Ureter (tissue), 1 donor: ENCODE results near the gene MVD. TPM values are rescaled to one million over a fixed set of nuclear protein-coding genes. Genes with fewer than 3 reads are reported as not detected.
"Not testable (repeated sequence)": the region's sequence is repeated elsewhere in the genome, so short reads cannot be mapped to it uniquely, and the experiment has no call there.

Source experiments
- DNase-seq: peaks from one replicate; pipeline ENCODE4 v3.0.0-alpha.2; 2020; ENCODE audit warnings: low spot score
- total RNA-seq: library from RNA; stranded (reverse); gene quantifications from one replicate; pipeline ENCODE4 v1.2.4, GENCODE V29; 2023
- donor health status: DM: yes; HTN: yes; CAD: no.

Gene MVD
- total RNA-seq, 1 donor from 2014 or later = 43.9 TPM

- no peak for DNase-seq
Observed at GRCh38 chr16:88626646-88627045, 36.2 kb downstream of the MVD start.

DNA sequence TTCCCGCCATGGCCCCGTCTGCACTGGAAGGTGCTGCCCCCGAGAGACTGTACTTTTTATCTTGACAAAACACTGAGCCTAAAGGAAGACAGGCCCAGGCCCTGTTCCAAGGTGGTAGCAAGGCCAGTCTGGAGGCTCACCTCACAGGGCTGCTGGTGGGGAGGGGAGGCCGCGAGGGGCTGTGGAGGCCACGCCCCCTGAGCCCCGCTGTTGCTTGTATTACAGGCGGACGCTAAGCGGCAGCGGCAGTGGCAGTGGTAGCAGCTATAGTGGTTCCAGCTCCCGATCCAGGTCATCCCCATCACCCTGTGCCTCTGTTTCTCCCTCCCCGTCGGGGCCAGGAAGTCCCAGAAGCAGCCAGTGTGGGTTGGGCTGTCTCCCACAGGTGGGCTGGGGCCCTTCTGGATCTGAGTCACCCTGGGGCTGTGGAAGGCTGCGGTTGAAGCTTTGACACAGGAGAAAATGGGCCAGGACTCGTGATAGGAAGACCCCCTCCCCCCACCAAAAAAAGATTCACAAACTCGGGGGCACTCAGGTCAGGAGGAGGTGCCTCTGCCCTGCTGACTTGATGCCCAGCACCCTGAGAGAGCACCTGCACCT lies 37.8 kb downstream of the MVD start:
- DNase-seq = no peak

GRCh38 chr16:88624481-88624880 lies 38.4 kb downstream of the MVD start:
- no peak for DNase-seq

GRCh38 chr16:88623858-88624257 lies 39.0 kb downstream of the MVD start:
- no peak for DNase-seq

DNA sequence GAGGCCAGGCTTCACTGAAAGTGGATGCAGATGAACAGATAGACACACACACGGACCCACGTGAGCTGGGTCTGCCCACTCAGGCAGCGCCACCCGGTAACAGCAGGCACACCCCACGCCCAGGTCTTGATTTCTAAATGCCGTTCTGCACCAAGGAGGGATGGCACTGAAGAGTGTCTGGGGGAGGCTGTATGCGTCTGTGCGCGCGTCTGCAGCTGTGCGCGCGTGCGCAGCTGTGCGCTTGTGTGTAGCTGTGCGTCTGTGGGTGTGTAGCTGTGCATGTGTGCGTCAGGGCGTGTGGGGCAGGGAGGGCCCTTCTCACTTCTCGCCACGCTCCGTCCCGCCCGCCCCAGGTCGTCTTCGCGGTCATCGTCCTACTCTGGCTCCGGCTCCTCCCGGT lies 40.0 kb downstream of the MVD start:
- no peak for DNase-seq

- no peak for DNase-seq
Observed at GRCh38 chr16:88622125-88622524, 40.8 kb downstream of the MVD start.

- DNase-seq = no peak
Observed at GRCh38 chr16:88619859-88620815, 42.8 kb downstream of the MVD start.

- DNase-seq = no peak
Observed at GRCh38 chr16:88618956-88619667, 43.8 kb downstream of the MVD start.

- DNase-seq = no peak
Observed at GRCh38 chr16:88618182-88618955, 44.5 kb downstream of the MVD start.

GRCh38 chr16:88617268-88618031 lies 45.4 kb downstream of the MVD start:
- DNase-seq = no peak

DNA sequence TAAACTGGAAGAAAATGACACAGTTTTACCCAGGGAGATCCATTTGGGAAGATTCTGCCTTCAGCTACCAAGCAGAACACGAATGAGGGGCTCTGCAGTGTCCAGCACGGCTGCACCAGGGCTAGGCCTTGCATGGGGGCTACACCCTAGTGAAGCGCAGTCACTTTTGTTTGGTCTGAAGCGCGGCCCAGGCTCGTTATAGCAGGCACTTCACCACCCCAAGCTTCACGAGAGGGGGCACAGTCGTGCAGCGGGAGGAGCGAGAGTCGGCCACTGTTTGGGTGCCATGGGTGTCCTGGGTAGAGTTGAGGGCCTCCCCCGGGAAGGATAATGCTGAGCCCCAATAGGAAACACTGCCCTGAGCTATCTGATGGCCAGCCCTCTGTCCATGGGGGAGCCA lies 46.2 kb downstream of the MVD start:
- no peak for DNase-seq

- DNase-seq = peak; percentile 73
Observed at GRCh38 chr16:88616320-88616719, 46.6 kb downstream of the MVD start.

DNA sequence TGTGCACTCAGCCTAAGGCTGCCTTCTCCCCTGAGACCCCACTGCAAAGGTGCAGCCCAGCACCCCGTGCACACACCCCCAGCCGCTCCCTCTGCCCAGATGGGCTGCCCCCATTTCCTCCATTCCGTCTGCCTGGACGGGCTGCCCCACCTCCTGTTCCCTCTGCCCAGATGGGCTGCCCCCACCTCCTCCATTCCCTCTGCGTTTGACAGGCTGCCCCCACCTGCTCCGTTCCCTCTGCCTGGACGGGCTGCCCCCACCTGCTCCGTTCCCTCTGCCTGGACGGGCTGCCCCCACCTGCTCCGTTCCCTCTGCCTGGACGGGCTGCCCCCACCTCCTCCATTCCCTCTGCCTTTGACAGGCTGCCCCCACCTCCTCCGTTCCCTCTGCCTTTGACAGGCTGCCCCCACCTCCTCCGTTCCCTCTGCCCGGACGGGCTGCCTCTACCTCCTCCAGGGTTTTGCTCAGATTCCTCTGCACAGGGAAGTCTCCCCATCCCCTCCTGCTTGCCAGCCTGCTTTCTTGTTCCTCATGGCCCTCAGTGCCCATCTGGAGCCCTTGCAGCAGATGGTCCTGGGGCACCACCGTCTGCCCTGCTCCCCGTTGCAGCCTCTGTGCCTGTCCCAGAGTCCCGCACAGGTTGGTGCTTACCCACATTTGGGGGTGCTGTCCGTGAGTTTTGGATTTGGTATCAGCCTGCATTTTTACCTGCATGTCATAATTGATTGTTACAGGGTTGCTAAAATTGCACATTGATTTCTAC lies 47.9 kb downstream of the MVD start:
- no peak for DNase-seq

GRCh38 chr16:88613911-88614817 lies 48.7 kb downstream of the MVD start:
- DNase-seq = no peak

DNA sequence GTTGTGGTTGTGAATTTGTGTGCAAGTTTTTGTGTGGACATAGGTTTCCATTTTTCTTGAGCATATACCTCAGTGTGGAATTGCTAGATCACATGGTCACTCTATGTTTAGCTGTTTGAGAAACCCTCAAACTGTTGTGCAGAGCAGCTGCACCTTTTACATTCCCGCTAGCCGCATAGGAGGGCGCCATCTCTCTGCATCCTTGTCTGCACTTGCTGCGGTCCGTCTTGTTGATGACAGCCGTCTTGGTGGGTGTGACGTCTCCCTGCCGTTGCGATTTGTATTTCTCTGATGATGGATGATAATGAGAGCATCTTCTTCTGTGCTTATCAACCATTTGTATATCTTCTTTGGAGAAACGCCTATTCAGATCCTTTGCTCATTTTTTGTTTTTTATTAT lies 49.6 kb downstream of the MVD start:
- DNase-seq = no peak

- no peak for DNase-seq
Observed at GRCh38 chr16:88610909-88611812, 51.7 kb downstream of the MVD start.

- DNase-seq = no peak
Observed at GRCh38 chr16:88610080-88610479, 52.8 kb downstream of the MVD start.

DNA sequence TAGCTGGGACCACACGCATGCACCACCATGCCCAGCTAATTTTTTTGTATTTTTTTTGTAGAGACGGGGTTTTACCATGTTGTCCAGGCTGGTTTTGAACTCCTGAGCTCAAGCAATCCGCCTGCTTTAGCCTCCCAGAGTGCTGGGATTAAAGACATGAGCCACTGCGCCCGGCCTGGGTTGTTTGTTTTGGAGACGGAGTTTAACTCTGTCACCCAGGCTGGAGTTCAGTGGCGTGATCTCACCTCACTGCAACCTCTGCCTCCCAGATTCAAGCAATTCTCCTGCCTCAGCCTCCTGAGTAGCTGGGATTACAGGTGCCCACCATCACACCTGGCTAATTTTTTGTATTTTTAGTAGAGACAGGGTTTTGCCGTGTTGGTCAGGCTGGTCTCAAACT lies 53.5 kb downstream of the MVD start:
- not testable (repeated sequence) for DNase-seq
